Neural progenitor cell (in vitro differentiated cells): Measurements from ENCODE around the gene RPL32.
A peak's percentile ranks its signal among the peaks of the same experiment; 100 is the strongest.

ENCODE experiments used
- EZH2 ChIP-seq: fragments of 200-600 bp; sonication (generic); IDR thresholded peaks from 2 replicates; pipeline ENCODE4 v1.6.1; 2017; ENCODE audit warnings: antibody characterized with exemption, mild to moderate bottlenecking, moderate library complexity
- TF ChIP-seq, protein P1 (sequence below): fragments of 200-600 bp; sonication (generic); IDR thresholded peaks from 2 replicates; pipeline ENCODE4 v1.5.1; 2017; ENCODE audit warnings: antibody characterized with exemption, mild to moderate bottlenecking

DNA sequence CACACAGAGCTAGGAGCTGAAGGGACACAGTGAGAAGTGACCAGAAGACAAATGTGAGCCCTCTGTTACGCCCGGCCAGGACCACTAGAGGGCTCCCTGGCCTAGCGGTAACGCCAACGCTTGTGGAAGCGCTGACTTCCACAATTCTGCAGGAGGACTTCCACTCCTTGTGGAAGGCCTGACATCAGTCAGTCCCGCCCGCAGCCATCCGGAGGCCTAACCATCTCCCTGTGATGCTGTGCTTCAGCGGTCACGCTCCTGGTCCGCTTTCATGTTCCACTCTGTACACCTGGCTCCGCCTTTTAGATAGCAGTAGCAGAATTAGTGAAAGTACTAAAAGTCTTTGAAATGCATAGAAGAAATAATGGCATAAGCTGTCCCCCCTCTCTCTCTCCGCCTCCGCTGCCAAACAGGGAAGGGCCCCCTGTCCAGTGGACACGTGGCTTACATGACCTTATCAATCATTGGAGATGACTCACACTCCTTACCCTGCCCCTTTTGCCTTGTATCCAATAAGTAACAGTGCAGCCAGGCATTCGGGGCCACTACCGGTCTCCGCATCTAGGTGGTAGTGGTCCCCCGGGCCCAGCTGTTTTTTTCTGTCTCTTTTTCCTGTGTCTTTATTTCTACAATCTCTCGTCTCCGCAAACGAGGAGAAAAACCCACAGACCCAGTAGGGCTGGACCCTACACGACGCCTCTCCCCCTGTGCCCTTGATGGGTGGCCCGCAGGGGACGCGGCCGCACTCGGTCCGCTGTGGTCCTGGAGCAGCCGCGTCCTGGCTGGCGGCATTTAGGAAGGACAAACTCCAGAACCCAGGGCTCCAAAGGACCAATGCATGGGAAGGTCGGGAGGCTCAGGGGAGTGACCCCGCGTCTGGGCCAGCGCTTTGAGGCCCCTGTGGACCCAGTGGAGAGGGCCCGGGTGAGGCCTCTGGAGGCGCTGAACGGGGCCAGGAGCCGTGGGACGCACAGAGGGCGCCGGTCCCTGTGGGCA lies 27.0 kb upstream of the RPL32 start:
- TF ChIP-seq, protein P1, sequence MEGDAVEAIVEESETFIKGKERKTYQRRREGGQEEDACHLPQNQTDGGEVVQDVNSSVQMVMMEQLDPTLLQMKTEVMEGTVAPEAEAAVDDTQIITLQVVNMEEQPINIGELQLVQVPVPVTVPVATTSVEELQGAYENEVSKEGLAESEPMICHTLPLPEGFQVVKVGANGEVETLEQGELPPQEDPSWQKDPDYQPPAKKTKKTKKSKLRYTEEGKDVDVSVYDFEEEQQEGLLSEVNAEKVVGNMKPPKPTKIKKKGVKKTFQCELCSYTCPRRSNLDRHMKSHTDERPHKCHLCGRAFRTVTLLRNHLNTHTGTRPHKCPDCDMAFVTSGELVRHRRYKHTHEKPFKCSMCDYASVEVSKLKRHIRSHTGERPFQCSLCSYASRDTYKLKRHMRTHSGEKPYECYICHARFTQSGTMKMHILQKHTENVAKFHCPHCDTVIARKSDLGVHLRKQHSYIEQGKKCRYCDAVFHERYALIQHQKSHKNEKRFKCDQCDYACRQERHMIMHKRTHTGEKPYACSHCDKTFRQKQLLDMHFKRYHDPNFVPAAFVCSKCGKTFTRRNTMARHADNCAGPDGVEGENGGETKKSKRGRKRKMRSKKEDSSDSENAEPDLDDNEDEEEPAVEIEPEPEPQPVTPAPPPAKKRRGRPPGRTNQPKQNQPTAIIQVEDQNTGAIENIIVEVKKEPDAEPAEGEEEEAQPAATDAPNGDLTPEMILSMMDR, result peak; percentile 86
- TF ChIP-seq EZH2, result no peak
